AG10803 (cell line): Measurements from ENCODE around the gene OTUD5.
A peak's percentile ranks its signal among the peaks of the same experiment; 100 is the strongest.

Experiments
- DNase-seq: peaks from one replicate; pipeline ENCODE4 v3.0.0; 2010; ENCODE audit warnings: low read depth
- H3K4me3 ChIP-seq: 2 replicates; pipeline ENCODE4 v1.5.1; 2011; ENCODE audit warnings: mild to moderate bottlenecking, low read length, control low read depth
- CTCF ChIP-seq: conservative IDR thresholded peaks from 2 replicates; pipeline ENCODE4 v1.5.1; 2011; ENCODE audit warnings: mild to moderate bottlenecking, low read length, control low read depth, inconsistent platforms

The OTUD5 gene

GRCh38 chrX:48923771-48924170 is 33.6 kb downstream of the OTUD5 start:
- no peak for DNase-seq
- no peak for TF ChIP-seq CTCF
- H3K4me3 ChIP-seq: no peak overlapping the region

GRCh38 chrX:48920718-48921104 is 36.7 kb downstream of the OTUD5 start:
- no peak for DNase-seq
- TF ChIP-seq CTCF: no peak
- H3K4me3 ChIP-seq: no peak overlapping the region

DNA sequence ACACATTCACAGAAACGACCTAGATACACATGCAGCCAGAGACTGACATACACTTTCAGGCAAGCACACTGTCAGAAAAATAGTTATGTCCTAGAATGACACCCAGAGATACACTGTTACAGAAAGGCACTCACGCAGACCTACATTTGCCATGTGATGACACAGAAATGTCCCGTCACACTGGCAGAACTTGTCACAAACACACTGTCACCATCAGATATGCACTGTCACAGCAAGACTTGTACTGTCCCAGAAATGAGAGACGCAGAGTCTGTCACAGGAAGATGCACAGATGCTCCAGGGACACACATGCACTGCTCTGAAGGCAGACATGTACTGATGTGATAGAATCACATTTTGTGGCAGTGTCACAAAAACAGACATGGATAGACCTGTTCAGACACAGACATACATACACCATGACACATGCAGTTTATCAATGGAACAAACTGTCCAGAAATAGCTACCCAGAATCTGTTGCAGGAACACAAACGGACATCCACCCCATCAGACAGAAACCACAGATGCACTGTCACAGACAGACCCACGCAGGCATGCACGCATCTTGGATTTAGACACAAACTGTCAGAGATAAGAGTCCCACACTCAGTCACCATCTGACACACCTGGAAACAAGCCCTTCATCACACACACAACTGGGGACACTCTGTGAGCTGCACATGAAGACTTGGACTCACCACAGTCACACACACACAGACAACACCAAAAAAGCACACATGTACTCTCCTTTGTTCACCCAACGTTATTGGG is 37.3 kb downstream of the OTUD5 start:
- DNase-seq: no peak
- TF ChIP-seq CTCF: no peak
- no peak overlapping the region for H3K4me3 ChIP-seq

DNA sequence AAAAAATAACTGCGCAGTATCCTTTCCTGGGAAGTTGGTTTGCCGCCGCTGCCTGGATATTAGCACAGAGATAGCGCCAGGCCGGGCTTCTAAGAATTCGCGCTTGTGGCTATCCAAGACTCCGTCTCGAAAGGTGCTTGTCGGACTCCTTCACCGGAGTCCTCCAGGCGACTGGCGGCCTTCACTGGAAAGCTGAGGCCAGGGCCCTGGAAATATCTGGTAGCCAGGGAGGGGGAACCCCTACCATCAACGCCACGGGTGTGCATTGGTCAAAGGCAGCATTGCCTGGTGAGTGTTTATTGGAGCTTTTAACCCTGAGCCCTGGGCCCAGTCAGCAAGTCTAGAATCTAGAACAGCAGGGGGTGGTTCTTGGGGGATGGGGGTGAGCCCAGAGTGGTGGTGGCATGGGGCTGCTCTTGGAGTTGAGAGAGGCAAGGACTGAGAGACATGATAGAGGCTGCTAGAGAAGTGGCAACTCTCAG is 38.0 kb downstream of the OTUD5 start:
- no peak for TF ChIP-seq CTCF
- no peak for DNase-seq

DNA sequence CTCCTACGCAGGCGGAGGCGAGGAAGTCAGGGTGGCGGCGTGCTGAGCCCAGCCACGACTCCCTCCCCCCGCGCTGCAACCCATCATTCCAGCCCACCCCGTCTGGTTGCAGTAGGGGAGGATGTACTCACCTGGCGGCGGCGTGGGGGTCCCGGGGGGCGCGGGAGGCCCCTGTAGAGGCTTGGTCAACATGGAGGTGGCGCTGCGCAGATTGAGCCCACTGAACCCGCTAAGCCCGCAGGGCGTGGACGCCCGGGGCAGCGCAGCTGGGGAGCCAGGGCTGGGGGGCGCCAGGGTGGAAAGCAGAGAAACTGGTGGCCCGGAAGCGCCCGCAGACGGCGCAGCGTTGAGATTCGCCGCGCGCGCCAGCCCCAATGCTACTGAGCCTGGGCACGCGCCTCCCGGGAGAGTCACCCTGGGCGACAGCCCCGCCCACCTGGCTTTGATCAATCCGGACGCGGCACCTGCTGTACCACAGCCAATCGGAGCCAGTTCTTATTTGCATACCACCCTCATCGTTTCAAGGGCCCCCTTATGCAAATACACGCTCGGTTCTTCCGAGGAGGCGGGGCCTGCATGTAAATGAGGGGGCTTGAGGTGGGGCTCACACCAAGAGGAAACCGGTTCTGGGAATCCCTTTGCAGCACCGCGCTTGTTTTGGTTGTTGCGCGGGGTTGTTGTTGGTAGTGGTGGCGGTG is 38.6 kb downstream of the OTUD5 start, which contains the start of gene PIM2:
PIM2 (minus strand) TSS at position 382 of the 698 bp plus-strand sequence; CDS start at position 192, 190 bp downstream.
- TF ChIP-seq CTCF: no peak
- H3K4me3 ChIP-seq: peak within 1 kb of the TSS; percentile 56
- peak; percentile 56 for DNase-seq

More for the DNA sequence above, 38.0 kb downstream of the OTUD5 start:
- H3K4me3 ChIP-seq: peak overlapping the region; percentile 56; the same call in 1 of the 2 replicates

DNA sequence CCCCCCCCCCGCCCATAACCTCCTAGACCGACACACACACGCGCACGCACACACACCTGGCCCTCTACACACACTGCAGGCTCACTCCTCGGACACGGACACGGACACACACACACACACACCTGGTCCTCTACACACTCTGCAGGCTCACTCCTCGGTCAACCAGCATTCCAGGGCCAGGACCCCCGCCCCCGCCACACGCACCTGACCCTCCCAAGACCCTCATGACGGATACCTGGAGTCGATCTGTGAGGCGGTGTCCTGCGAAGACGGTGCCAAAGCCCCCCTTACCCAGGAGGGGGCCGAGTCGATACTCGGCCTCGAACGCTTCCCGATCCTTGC is 39.1 kb downstream of the OTUD5 start:
- peak overlapping the region; percentile 56 for H3K4me3 ChIP-seq
- no peak for DNase-seq
- TF ChIP-seq CTCF: no peak
